Neural crest cell (in vitro differentiated cells): ENCODE results near the gene FARP1. TPM values are rescaled to one million over a fixed set of nuclear protein-coding genes. Genes with fewer than 3 reads are reported as not detected.

Source experiments
- DNase-seq: peaks from one replicate; pipeline ENCODE4 v3.0.0; 2021; ENCODE audit warnings: low read depth, mixed read lengths, low spot score
- H3K27ac Mint-ChIP-seq: one replicate; pipeline ENCODE4 v1.8.0; 2021; ENCODE audit warnings: mild to moderate bottlenecking, mixed read lengths; ENCODE audit not compliant: unreplicated experiment
- H3K27me3 Mint-ChIP-seq: 2 replicates; pipeline ENCODE4 v1.8.0; 2021; ENCODE audit warnings: low read depth, mild to moderate bottlenecking, mixed read lengths
- H3K36me3 Mint-ChIP-seq: 2 replicates; pipeline ENCODE4 v1.8.0; 2021; ENCODE audit warnings: low read depth, mild to moderate bottlenecking, mixed read lengths
- H3K4me1 Mint-ChIP-seq: 2 replicates; pipeline ENCODE4 v1.8.0; 2021; ENCODE audit warnings: mixed read lengths
- H3K4me3 Mint-ChIP-seq: one replicate; pipeline ENCODE4 v1.8.0; 2021; ENCODE audit warnings: mild to moderate bottlenecking, mixed read lengths
- H3K9me3 Mint-ChIP-seq: 2 replicates; pipeline ENCODE4 v1.8.0; 2021; ENCODE audit warnings: mixed read lengths
- total RNA-seq: library from RNA; stranded (reverse); gene quantifications from 2 replicates; pipeline ENCODE4 v1.2.1, GENCODE V29; 2021
- TF ChIP-seq, protein P1 (sequence below): fragments of 200-600 bp; sonication (generic); conservative IDR thresholded peaks from 2 replicates; pipeline ENCODE4 v1.5.0; 2021; ENCODE audit warnings: antibody characterized with exemption, mild to moderate bottlenecking

The FARP1 gene
- total RNA-seq, 1 donor from 2014 or later = 138 TPM

GRCh38 chr13:98427331-98427995 lies 284.6 kb downstream of the FARP1 start:
- Mint-ChIP-seq H3K36me3 (peaks cover 26% of the 10 kb centered on the region), H3K9me3 (no peaks in the 10 kb centered on the region), H3K27ac (no peak overlapping the region)

GRCh38 chr13:98428256-98428966 lies 285.5 kb downstream of the FARP1 start:
- Mint-ChIP-seq H3K9me3 (no peaks in the 10 kb centered on the region), H3K4me3 (no peak overlapping the region), H3K36me3 (peaks cover 21% of the 10 kb centered on the region), H3K27ac (no peak overlapping the region), H3K27me3 (no peaks in the 10 kb centered on the region), H3K4me1 (no peaks in the 10 kb centered on the region)
- TF ChIP-seq, protein P1, sequence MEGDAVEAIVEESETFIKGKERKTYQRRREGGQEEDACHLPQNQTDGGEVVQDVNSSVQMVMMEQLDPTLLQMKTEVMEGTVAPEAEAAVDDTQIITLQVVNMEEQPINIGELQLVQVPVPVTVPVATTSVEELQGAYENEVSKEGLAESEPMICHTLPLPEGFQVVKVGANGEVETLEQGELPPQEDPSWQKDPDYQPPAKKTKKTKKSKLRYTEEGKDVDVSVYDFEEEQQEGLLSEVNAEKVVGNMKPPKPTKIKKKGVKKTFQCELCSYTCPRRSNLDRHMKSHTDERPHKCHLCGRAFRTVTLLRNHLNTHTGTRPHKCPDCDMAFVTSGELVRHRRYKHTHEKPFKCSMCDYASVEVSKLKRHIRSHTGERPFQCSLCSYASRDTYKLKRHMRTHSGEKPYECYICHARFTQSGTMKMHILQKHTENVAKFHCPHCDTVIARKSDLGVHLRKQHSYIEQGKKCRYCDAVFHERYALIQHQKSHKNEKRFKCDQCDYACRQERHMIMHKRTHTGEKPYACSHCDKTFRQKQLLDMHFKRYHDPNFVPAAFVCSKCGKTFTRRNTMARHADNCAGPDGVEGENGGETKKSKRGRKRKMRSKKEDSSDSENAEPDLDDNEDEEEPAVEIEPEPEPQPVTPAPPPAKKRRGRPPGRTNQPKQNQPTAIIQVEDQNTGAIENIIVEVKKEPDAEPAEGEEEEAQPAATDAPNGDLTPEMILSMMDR = no peak
- DNase-seq = no peak

More at GRCh38 chr13:98427331-98427995, 284.6 kb downstream of the FARP1 start:
- Mint-ChIP-seq H3K27me3 (no peaks in the 10 kb centered on the region), H3K4me1 (no peaks in the 10 kb centered on the region), H3K4me3 (no peak overlapping the region)
- TF ChIP-seq, protein P1 = no peak
- no peak for DNase-seq

GRCh38 chr13:98429081-98429480 lies 286.2 kb downstream of the FARP1 start:
- DNase-seq = no peak
- peaks cover 18% of the 10 kb centered on the region for H3K36me3 Mint-ChIP-seq
- H3K9me3 Mint-ChIP-seq = no peaks in the 10 kb centered on the region
- no peak overlapping the region for H3K27ac Mint-ChIP-seq
- H3K4me3 Mint-ChIP-seq = no peak overlapping the region
- TF ChIP-seq, protein P1 = no peak
- no peaks in the 10 kb centered on the region for H3K27me3 Mint-ChIP-seq
- no peaks in the 10 kb centered on the region for H3K4me1 Mint-ChIP-seq

GRCh38 chr13:98429531-98429930 lies 286.6 kb downstream of the FARP1 start:
- no peak overlapping the region for H3K27ac Mint-ChIP-seq
- no peaks in the 10 kb centered on the region for H3K4me1 Mint-ChIP-seq
- no peaks in the 10 kb centered on the region for H3K27me3 Mint-ChIP-seq
- peaks cover 14% of the 10 kb centered on the region for H3K36me3 Mint-ChIP-seq
- H3K4me3 Mint-ChIP-seq = no peak overlapping the region
- TF ChIP-seq, protein P1 = no peak
- no peak for DNase-seq
- H3K9me3 Mint-ChIP-seq = no peaks in the 10 kb centered on the region

DNA sequence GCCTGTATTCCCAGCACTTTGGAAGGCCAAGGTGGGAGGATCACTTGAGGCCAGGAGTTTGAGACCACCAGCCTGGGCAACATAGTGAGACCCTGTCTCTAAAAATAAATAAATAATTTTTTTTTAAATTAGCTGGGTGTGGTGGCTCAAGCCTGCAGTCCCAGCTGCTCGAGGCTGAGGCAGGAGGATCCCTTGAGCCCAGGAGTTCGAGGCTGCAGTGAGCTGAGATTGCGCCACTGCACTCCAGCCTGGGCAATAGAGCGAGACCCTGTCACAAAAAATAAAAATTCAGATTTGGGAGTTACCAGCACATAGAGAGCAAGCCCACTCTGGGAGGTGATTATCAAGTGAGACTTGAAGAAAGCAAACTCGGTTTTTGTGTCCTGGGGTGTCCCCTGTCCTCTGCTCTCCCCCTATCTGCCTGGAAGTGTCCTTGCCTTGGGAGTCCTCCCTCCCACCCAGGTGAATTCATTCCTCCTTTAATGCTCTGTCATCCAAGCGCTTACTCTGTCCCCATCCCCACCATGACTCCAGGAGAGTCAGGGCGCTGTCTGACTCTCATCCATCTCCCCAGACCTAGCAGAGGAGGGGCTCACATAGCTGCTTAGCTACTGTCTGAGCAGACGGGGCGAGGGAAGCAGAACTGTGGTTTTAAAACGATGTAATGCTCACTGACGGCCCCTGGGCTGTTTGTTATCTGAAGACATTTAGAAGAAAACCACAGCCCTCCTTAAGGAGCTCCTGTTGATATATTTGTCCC lies 287.3 kb downstream of the FARP1 start:
- Mint-ChIP-seq H3K4me3 (no peak overlapping the region), H3K4me1 (no peaks in the 10 kb centered on the region), H3K27ac (peak overlapping the region; percentile 91), H3K36me3 (peaks cover 13% of the 10 kb centered on the region), H3K9me3 (no peaks in the 10 kb centered on the region), H3K27me3 (no peaks in the 10 kb centered on the region)
- TF ChIP-seq, protein P1 = no peak
- DNase-seq = no peak
